Measurements from ENCODE around the gene RNF141.

Gene RNF141

DNA sequence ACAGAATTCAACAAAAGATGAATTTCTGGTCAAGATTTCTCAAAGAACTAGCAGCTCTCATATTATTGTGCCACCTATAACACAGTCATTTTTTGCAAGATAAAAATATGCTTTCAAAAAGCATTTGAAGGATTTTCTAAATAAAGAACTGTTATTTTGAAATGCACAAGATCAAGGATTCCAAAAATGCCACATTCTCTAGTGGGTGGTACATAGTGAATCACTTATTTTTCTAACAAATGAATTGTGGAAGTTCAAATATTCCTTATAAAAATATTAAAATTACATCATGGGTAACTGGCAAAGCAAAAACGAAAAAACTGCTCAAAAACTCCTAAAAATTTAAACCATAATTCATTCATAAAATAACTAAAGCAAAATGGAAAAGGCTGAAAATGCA, 2.1 kb downstream of the RNF141 start:
- no peak for ATAC-seq (ENCODE audit: insufficient read depth, low read depth)
- Histone ChIP-seq H3K4me2 (ENCODE audit: insufficient read depth, low read length) (no peak overlapping the region), H3K79me2 (ENCODE audit: insufficient read depth, low read length) (peaks cover 15% of the 10 kb centered on the region), H3K36me3 (ENCODE audit: insufficient read depth, low read length) (peaks cover 1% of the 10 kb centered on the region; the same call in 1 of the 2 replicates), H3K27me3 (ENCODE audit: insufficient read depth, low read length, poor library complexity) (no peaks in the 10 kb centered on the region), H3K4me3 (ENCODE audit: low read depth in 1 of 2, low read length in 2 of 2) (no peak overlapping the region), H3K27ac (ENCODE audit: low read length) (no peak overlapping the region), H3K4me1 (ENCODE audit: insufficient read depth, low read length) (peaks cover 21% of the 10 kb centered on the region), H2AFZ (ENCODE audit: low read depth, low read length) (no peak overlapping the region), H3K9ac (ENCODE audit: low read depth, low read length) (no peak overlapping the region), H3K9me3 (ENCODE audit: insufficient read depth, low read length, severe bottlenecking) (peaks cover under 1% of the 10 kb centered on the region), H4K20me1 (ENCODE audit: insufficient read depth, low read length) (no peaks in the 10 kb centered on the region)
- TF ChIP-seq, protein P1, sequence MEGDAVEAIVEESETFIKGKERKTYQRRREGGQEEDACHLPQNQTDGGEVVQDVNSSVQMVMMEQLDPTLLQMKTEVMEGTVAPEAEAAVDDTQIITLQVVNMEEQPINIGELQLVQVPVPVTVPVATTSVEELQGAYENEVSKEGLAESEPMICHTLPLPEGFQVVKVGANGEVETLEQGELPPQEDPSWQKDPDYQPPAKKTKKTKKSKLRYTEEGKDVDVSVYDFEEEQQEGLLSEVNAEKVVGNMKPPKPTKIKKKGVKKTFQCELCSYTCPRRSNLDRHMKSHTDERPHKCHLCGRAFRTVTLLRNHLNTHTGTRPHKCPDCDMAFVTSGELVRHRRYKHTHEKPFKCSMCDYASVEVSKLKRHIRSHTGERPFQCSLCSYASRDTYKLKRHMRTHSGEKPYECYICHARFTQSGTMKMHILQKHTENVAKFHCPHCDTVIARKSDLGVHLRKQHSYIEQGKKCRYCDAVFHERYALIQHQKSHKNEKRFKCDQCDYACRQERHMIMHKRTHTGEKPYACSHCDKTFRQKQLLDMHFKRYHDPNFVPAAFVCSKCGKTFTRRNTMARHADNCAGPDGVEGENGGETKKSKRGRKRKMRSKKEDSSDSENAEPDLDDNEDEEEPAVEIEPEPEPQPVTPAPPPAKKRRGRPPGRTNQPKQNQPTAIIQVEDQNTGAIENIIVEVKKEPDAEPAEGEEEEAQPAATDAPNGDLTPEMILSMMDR (IDR thresholded peaks at IDR 0.05; ENCODE audit: borderline replicate concordance, extremely low read depth, low read length, poor library complexity, severe bottlenecking): no peak
- TF ChIP-seq EZH2 (IDR thresholded peaks at IDR 0.05; ENCODE audit: borderline replicate concordance, low read depth, low read length, severe bottlenecking): no peak
- DNase-seq: no peak

DNA sequence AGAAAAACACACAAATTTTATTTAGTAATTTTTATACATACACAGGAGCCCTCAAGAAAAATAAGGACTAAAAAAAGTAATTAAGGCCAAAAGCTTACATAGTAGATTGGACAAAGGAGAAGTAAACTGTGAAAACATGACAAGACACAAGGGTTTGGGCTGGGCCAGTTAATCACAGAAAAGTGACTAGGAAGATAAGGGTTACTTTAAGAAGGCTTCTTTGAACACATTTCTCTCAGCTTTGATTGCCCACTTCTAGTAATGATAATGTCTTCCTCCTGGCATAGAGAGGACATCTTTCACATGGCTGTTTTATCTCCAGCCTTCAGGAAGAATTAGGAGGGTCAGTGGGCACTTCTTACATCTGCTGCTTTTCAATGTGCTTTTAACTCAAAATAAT, 3.4 kb downstream of the RNF141 start:
- Histone ChIP-seq H3K4me1 (ENCODE audit: insufficient read depth, low read length) (peaks cover 21% of the 10 kb centered on the region), H3K4me2 (ENCODE audit: insufficient read depth, low read length) (no peak overlapping the region), H3K27me3 (ENCODE audit: insufficient read depth, low read length, poor library complexity) (no peaks in the 10 kb centered on the region), H4K20me1 (ENCODE audit: insufficient read depth, low read length) (no peaks in the 10 kb centered on the region), H3K27ac (ENCODE audit: low read length) (no peak overlapping the region), H3K36me3 (ENCODE audit: insufficient read depth, low read length) (peaks cover 10% of the 10 kb centered on the region; the same call in 1 of the 2 replicates), H3K9me3 (ENCODE audit: insufficient read depth, low read length, severe bottlenecking) (no peaks in the 10 kb centered on the region), H3K4me3 (ENCODE audit: low read depth in 1 of 2, low read length in 2 of 2) (no peak overlapping the region), H3K79me2 (ENCODE audit: insufficient read depth, low read length) (peaks cover 15% of the 10 kb centered on the region), H2AFZ (ENCODE audit: low read depth, low read length) (no peak overlapping the region), H3K9ac (ENCODE audit: low read depth, low read length) (no peak overlapping the region)
- ATAC-seq (ENCODE audit: insufficient read depth, low read depth): no peak
- DNase-seq: no peak
- no peak for TF ChIP-seq EZH2 (IDR thresholded peaks at IDR 0.05; ENCODE audit: borderline replicate concordance, low read depth, low read length, severe bottlenecking)
- TF ChIP-seq, protein P1 (IDR thresholded peaks at IDR 0.05; ENCODE audit: borderline replicate concordance, extremely low read depth, low read length, poor library complexity, severe bottlenecking): no peak

DNA sequence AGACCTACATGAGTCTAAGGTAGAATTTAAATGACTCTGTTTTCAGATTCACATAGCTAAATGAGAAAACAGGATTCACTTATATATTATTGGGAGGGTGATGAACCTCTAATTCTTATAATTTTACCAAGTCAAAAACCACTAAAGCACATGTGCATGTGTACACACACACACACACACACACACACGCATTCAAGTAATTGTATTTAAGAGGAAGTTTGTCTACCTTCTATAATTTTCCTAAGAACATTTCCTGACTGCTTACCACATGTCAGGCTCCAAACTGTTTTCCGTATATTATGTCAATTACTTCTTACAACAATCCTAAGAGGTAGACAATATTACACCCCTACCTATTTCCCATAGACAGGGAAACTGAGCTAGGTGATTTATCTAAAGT, 6.7 kb downstream of the RNF141 start:
- Histone ChIP-seq H3K4me3 (ENCODE audit: low read depth in 1 of 2, low read length in 2 of 2) (no peak overlapping the region), H3K27ac (ENCODE audit: low read length) (no peak overlapping the region), H3K36me3 (ENCODE audit: insufficient read depth, low read length) (peaks cover 27% of the 10 kb centered on the region; the same call in 1 of the 2 replicates), H3K4me2 (ENCODE audit: insufficient read depth, low read length) (no peak overlapping the region), H3K9ac (ENCODE audit: low read depth, low read length) (no peak overlapping the region), H3K79me2 (ENCODE audit: insufficient read depth, low read length) (peaks cover 2% of the 10 kb centered on the region; the same call in 1 of the 2 replicates), H3K9me3 (ENCODE audit: insufficient read depth, low read length, severe bottlenecking) (no peaks in the 10 kb centered on the region), H3K27me3 (ENCODE audit: insufficient read depth, low read length, poor library complexity) (no peaks in the 10 kb centered on the region), H3K4me1 (ENCODE audit: insufficient read depth, low read length) (peaks cover 3% of the 10 kb centered on the region; the same call in 1 of the 2 replicates), H4K20me1 (ENCODE audit: insufficient read depth, low read length) (no peaks in the 10 kb centered on the region), H2AFZ (ENCODE audit: low read depth, low read length) (no peak overlapping the region)
- DNase-seq (no peak), ATAC-seq (ENCODE audit: insufficient read depth, low read depth) (no peak)
- TF ChIP-seq, protein P1 (IDR thresholded peaks at IDR 0.05; ENCODE audit: borderline replicate concordance, extremely low read depth, low read length, poor library complexity, severe bottlenecking): no peak
- no peak for TF ChIP-seq EZH2 (IDR thresholded peaks at IDR 0.05; ENCODE audit: borderline replicate concordance, low read depth, low read length, severe bottlenecking)

DNA sequence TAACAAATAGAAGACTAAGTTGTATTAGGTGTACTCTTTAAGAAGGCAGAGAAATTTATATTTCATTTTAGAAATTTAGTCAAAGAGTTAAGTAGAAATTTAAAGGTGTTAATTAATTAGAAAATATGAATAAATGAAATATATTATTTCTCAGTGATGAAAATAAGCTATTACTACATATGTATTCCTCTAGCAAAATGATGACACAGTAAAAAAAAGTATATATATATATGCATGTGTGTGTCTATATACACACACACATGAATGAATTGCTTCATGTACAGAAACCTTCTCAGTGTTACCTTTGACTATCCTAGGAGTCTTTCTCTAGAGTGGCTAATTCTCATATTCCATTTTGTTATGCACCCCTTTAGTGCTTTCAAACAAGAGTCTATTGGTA, 7.7 kb downstream of the RNF141 start:
- no peak for DNase-seq
- no peaks in the 10 kb centered on the region for H3K4me1 ChIP-seq (ENCODE audit: insufficient read depth, low read length)
- no peaks in the 10 kb centered on the region for H4K20me1 ChIP-seq (ENCODE audit: insufficient read depth, low read length)
- H3K4me3 ChIP-seq (ENCODE audit: low read depth in 1 of 2, low read length in 2 of 2): no peak overlapping the region
- no peaks in the 10 kb centered on the region for H3K79me2 ChIP-seq (ENCODE audit: insufficient read depth, low read length)
- no peaks in the 10 kb centered on the region for H3K9me3 ChIP-seq (ENCODE audit: insufficient read depth, low read length, severe bottlenecking)
- no peak overlapping the region for H3K9ac ChIP-seq (ENCODE audit: low read depth, low read length)
- H3K36me3 ChIP-seq (ENCODE audit: insufficient read depth, low read length): peaks cover 35% of the 10 kb centered on the region; the same call in 1 of the 2 replicates
- no peak overlapping the region for H3K27ac ChIP-seq (ENCODE audit: low read length)
- TF ChIP-seq, protein P1 (IDR thresholded peaks at IDR 0.05; ENCODE audit: borderline replicate concordance, extremely low read depth, low read length, poor library complexity, severe bottlenecking): no peak
- TF ChIP-seq EZH2 (IDR thresholded peaks at IDR 0.05; ENCODE audit: borderline replicate concordance, low read depth, low read length, severe bottlenecking): no peak
- ATAC-seq (ENCODE audit: insufficient read depth, low read depth): no peak
- H2AFZ ChIP-seq (ENCODE audit: low read depth, low read length): no peak overlapping the region
- H3K4me2 ChIP-seq (ENCODE audit: insufficient read depth, low read length): no peak overlapping the region
- no peaks in the 10 kb centered on the region for H3K27me3 ChIP-seq (ENCODE audit: insufficient read depth, low read length, poor library complexity)
